GM21528 (cell line): ENCODE data around the gene GRIK5.
"Not testable (repeated sequence)": the region's sequence is repeated elsewhere in the genome, so short reads cannot be mapped to it uniquely, and the experiment has no call there.

Source experiments
- ATAC-seq: cut with Tn5 transposase; IDR thresholded peaks from one replicate; pipeline ENCODE4 v1.9.1; 2021; ENCODE audit warnings: mild to moderate bottlenecking, moderate library complexity; ENCODE audit not compliant: unreplicated experiment, low FRiP score

Gene GRIK5, protein sequence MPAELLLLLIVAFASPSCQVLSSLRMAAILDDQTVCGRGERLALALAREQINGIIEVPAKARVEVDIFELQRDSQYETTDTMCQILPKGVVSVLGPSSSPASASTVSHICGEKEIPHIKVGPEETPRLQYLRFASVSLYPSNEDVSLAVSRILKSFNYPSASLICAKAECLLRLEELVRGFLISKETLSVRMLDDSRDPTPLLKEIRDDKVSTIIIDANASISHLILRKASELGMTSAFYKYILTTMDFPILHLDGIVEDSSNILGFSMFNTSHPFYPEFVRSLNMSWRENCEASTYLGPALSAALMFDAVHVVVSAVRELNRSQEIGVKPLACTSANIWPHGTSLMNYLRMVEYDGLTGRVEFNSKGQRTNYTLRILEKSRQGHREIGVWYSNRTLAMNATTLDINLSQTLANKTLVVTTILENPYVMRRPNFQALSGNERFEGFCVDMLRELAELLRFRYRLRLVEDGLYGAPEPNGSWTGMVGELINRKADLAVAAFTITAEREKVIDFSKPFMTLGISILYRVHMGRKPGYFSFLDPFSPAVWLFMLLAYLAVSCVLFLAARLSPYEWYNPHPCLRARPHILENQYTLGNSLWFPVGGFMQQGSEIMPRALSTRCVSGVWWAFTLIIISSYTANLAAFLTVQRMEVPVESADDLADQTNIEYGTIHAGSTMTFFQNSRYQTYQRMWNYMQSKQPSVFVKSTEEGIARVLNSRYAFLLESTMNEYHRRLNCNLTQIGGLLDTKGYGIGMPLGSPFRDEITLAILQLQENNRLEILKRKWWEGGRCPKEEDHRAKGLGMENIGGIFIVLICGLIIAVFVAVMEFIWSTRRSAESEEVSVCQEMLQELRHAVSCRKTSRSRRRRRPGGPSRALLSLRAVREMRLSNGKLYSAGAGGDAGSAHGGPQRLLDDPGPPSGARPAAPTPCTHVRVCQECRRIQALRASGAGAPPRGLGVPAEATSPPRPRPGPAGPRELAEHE

GRCh38 chr19:42069619-42070351 is at the start of gene GRIK5:
Gene GRIK5, minus strand, starts transcription at chr19:42070206. Its CDS starts 4,436 bp downstream, at chr19:42065770.
- ATAC-seq: no peak

DNA sequence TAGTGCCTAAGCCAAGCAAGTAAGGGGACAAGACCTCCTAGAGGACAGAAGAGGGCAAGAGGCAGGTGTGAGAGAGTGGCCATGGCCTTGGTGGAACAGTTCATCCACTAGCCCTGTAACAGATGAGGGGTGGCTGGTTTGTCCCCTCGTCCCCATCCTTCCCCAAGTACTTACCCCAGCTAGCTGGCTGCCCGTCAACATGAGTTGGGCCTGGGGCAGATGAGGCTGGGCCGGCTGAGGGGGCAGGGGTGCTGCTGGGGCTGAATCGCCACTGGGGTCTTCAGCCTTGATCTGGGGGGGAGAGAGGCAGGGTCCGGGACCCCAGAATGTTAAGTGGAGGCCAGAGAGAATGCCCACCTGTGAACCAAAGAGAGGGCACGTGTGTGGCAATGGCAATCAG is 47.1 kb upstream of the GRIK5 start:
- ATAC-seq: no peak

- ATAC-seq: no peak
These were observed 46.5 kb upstream of the GRIK5 start for GRCh38 chr19:42116308-42117075.

DNA sequence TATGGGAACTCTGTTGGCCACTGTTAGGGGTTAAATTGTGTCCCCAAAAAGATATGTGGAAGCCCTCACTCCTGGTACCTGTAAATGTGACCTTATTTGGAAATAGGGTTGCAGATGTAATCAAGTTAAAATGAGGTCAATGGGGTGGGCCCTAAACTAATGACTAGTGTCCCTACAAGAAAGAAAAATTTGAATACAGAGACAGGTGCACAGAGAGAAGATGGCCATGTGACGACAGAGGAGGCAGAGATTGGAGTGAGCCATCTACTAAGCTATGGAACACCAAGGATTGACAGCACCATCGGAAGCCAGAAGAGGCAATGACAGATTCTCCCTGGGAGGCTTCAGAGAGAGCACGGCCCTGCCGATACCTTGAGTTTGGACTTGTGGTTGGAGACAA is 45.7 kb upstream of the GRIK5 start:
- no peak for ATAC-seq

DNA sequence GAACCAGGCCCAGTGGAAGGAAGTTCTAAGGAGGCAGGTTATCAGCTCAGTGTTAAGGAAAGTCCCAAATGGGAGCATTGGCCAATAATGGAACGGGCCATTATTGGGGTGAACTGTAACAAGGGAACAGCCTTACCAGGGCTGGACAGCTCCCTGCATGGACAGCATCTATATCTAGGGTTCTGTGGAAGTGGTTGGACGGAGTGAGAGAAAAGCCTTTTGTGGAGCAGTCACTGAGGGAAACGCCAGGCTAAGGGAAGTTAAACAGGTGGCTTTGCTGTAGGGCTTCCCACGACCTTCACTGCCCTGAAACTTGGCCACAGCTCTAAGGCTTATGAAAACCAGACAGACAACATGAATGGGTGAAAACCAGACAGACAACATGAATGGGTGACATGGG is 45.2 kb upstream of the GRIK5 start:
- no peak for ATAC-seq

- ATAC-seq: no peak
These were observed 44.4 kb upstream of the GRIK5 start for GRCh38 chr19:42114412-42114811.

DNA sequence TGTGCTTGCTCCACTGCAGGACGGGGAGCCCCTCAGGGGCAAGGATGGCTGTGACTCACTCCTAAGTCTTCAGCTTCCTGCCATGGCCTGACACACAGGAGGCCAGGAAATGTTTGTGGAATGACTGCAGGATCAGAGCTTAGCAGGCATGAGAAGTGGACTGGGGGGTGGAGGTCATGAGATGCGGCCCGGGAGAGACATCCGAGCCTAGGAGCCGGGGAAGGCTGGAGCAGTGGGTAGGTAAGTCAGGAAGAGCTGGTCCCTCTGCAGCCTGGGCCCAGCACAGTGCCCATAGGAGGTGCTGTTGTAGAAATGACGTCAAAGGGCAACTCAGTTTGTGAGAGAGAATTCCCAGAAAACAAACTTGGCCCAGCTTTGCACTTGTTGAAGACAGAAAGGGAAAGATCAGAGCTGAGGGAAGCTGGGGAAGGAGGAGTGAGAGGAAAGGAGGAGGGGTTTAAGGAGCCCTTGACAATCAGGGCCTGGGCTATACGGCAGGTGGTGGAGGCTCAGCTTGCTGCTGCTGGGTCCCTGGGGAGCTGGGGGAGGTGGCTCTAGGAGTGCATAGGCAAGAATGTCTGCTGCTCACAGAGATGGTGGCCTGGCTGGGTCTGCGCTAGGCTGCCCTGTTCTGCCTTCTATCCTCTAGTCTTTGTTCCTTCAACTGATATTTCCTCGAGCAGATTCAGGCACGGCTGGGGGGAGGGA is 43.8 kb upstream of the GRIK5 start:
- ATAC-seq: no peak

DNA sequence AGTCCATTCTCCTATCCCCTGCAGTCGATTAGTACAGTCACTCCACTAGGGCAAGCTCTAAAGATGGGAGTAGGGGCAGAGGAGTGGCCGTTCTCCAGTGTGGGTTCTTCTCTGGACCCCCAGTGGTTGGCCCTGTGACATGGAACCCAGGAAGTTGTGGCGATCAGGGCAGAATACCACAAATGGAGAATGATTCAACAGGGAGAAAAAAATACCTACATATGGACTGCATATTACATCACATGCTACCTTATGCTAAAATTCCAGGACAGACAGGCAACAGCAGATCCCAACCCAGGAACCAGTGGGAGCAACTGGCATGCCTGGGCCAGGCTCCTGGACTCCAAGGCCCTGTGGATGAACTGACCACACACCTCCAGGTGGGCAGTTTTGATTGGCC is 41.8 kb upstream of the GRIK5 start:
- ATAC-seq: no peak

DNA sequence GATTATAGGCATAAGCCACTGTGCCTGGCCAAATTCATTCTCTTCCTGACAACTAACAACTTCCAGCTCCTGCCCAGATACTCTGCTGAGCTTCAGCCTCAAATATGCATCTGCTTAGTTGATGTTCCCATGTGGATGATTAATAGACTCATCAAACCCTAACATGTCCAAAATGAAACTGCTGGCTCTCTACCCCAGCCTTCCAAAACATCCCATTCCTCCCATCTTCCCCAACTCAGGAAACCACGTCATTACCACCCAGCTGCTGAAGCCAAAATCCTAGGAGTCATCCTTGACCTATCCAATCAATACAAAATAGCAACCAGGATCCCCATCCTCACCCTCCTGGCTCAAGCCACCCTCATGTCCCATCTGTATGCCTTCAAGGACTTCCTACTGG is 41.4 kb upstream of the GRIK5 start:
- ATAC-seq: no peak

DNA sequence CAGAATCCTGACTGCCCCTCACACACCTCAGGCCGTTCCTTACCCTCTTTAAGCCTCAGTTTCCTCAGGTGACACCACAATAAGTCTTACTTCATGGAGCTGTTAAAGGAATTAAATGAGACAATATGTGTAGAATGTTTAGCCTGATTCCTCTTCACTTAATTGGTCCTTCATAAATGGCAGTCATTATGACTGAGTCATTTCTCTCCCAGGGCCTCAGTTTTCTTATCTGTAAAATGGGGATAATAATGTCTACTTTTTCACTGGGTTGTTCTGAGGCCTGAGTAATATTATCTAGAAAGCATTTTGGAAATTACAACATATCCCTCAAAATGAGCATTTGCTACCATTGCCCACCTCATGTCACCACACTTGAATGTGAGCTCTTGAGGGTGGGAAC is 40.7 kb upstream of the GRIK5 start:
- ATAC-seq: no peak

- no peak for ATAC-seq
These were observed 39.9 kb upstream of the GRIK5 start for GRCh38 chr19:42109896-42110295.

DNA sequence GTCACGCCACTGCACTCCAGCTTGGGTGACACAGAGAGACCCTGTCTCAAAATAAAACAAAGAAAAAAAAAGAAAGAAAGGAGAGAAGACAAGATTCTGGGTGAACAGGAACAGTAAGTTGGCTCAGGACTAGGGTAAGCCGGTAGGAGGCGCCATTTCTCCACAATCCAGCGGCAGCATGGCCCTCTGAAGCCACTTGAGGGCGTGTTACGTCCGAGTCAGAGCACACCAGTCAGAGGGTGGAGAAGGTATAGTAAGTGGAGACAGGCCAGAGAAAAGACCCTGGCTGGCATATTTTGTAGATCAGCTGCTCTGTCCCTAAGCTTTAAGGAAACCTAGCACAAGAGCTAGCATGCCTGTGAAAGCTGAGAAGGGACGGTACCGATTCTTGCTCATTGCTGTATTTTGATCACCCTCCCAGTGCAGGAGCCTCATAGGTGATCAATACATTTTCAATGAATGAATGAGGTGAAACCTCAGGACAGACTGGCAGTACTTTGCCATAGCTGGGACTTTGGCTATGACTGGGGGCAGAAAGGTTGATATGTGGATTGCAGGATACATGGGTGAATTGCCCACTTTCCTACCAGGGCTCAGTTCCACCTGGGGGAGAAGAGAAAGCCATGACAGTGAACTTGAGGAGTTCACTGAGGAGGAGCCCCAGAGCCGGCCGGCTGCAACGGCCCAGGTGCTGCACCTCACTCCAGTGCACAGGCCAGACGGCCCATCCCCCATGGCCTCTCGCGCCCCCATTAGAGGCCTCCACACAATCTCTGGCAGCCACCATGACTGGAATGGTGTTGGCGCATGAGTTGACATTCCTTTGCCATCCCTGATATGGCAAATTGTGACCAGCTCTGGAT is 38.8 kb upstream of the GRIK5 start:
- ATAC-seq: no peak

GRCh38 chr19:42105368-42105767 is 35.4 kb upstream of the GRIK5 start:
- no peak for ATAC-seq

DNA sequence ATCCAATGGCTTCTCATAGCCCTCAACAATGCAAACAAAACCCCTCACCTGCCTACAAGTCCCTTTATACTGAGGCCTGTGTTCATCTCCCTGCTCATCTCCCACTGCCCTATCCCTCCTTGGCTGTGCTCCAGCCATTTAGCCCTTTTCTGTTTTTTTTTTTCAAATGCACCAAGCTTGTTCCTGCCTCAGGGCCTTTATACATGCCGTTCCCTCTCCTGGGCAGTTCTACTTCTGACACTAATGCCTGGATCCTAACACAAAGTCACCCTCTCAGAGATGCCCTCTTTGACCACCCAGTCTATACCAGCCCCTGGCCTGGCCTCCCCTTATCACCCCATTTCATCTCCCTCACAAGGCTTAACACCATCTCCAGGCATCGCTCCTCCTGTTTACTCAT is 32.9 kb upstream of the GRIK5 start:
- ATAC-seq: no peak

DNA sequence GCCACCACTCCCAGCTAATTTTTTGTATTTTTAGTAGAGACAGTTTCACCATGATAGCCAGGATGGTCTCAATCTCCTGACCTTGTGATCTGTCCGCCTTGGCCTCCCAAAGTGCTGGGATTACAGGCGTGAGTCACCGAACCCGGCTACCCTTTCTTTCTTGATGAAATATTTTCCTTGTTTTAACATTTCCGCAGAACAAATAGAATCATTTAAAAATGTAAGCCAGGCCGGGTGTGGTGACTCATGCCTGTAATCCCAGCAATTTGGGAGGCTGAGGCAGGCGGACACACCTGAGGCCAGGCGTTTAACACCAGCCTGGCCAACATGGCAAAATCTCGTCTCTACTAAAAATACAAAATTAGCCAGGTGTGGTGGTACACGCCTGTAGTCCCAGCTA is 30.2 kb upstream of the GRIK5 start:
- ATAC-seq: not testable (repeated sequence)

- ATAC-seq: no peak
These were observed 29.4 kb upstream of the GRIK5 start for GRCh38 chr19:42099336-42099925.

- no peak for ATAC-seq
These were observed 28.8 kb upstream of the GRIK5 start for GRCh38 chr19:42098781-42099180.

DNA sequence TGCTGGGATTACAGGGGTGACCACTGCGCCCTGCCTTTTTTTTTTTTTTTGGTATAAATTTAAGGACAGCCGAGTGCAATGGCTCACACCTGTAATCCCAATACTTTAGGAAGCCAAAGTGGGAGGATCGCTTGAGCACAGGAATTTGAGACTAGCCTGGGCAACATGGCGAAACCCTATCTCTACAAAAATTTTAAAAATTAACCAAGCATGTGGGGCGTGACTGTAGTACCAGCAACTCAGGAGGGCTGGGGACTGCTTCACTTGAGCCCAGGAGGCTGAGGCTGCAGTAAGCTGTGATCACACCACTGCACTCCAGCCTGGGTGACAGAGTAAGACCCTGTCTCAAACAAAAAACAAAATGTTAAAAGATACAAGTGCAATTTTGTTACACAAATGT is 27.5 kb upstream of the GRIK5 start:
- ATAC-seq: no peak
